ENCODE results near the gene CRYGS. TPM values are rescaled to one million over a fixed set of nuclear protein-coding genes. Genes with fewer than 3 reads are reported as not detected.
"Not testable (repeated sequence)": the region's sequence is repeated elsewhere in the genome, so short reads cannot be mapped to it uniquely, and the experiment has no call there.

CRYGS gene
- total RNA-seq, 1 donor from 2014 or later, result 7.8 TPM

DNA sequence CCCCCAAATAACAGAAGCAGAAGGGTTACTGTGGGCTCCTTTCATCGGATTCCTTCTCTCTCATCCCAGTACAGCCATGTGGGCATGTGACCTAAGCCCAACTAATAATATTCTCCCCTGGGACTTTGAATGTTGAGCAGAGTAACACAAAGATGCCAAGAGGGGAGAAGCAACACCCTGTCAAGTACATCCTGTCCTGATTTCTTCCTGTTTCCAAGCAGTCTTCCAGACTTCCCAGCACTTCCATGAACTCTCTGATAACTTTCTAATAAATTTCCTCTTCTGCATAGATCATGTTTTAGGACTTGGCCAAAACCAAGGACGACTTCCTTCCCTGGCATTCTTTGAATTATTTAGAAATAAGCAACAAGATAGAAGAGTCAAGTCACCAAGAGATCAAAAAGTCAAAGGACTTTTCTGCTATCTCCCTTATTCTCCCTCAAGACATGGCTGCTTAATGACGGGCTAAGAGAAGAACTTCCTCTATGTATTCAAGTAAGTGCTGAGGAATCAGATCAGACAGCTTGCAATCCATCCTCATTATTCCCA lies 37.9 kb downstream of the CRYGS start:
- Mint-ChIP-seq H3K27me3 (peaks cover 18% of the 10 kb centered on the region), H3K4me1 (ENCODE audit: unreplicated experiment) (peaks cover 11% of the 10 kb centered on the region), H3K9me3 (no peaks in the 10 kb centered on the region), H3K36me3 (no peaks in the 10 kb centered on the region), H3K27ac (no peak overlapping the region), H3K4me3 (no peak overlapping the region)
- no peak for DNase-seq (ENCODE audit: extremely low spot score, unreplicated experiment)
- TF ChIP-seq, protein P1, sequence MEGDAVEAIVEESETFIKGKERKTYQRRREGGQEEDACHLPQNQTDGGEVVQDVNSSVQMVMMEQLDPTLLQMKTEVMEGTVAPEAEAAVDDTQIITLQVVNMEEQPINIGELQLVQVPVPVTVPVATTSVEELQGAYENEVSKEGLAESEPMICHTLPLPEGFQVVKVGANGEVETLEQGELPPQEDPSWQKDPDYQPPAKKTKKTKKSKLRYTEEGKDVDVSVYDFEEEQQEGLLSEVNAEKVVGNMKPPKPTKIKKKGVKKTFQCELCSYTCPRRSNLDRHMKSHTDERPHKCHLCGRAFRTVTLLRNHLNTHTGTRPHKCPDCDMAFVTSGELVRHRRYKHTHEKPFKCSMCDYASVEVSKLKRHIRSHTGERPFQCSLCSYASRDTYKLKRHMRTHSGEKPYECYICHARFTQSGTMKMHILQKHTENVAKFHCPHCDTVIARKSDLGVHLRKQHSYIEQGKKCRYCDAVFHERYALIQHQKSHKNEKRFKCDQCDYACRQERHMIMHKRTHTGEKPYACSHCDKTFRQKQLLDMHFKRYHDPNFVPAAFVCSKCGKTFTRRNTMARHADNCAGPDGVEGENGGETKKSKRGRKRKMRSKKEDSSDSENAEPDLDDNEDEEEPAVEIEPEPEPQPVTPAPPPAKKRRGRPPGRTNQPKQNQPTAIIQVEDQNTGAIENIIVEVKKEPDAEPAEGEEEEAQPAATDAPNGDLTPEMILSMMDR (conservative IDR thresholded peaks at IDR 0.05), result no peak

DNA sequence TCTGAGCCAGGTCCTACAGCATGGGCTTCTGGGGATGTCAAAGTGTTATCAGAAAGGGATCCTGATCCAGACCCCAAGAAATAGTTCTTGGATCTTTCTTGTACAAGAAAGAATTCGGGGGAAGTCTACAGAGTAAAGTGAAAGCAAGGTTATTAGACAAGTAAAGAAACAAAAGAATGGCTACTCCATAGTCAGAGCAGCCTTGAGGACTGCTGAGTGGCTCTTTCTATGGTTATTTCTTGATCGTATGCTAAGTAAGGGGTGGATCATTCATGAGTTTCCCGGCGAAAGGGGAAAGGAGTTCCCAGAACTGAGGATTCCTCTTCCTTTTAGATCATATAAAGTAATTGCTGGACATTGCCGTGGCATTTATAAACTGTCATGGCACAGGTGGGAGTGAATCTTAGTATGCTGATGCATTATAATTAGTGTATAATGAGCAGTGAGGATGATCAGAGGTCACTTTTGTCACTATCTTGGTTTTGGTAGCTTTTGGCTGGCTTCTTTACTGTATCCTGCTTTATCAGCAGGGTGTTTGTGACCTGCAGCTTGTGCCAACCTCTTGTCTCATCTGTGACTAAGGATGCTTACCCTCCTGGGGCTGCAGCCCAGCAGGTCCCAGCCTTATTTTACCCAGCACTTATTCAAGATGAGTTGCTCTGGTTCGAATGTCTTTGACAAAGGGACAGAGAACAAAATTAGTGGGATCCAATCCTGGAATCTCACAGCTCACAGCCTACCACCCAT lies 41.0 kb downstream of the CRYGS start:
- H3K27me3 Mint-ChIP-seq, result peaks cover 10% of the 10 kb centered on the region
- TF ChIP-seq, protein P1 (conservative IDR thresholded peaks at IDR 0.05), result no peak
- peaks cover 6% of the 10 kb centered on the region for H3K9me3 Mint-ChIP-seq
- no peak overlapping the region for H3K4me3 Mint-ChIP-seq
- DNase-seq (ENCODE audit: extremely low spot score, unreplicated experiment), result no peak
- H3K27ac Mint-ChIP-seq, result no peak overlapping the region
- H3K36me3 Mint-ChIP-seq, result no peaks in the 10 kb centered on the region
- peaks cover 11% of the 10 kb centered on the region for H3K4me1 Mint-ChIP-seq (ENCODE audit: unreplicated experiment)

DNA sequence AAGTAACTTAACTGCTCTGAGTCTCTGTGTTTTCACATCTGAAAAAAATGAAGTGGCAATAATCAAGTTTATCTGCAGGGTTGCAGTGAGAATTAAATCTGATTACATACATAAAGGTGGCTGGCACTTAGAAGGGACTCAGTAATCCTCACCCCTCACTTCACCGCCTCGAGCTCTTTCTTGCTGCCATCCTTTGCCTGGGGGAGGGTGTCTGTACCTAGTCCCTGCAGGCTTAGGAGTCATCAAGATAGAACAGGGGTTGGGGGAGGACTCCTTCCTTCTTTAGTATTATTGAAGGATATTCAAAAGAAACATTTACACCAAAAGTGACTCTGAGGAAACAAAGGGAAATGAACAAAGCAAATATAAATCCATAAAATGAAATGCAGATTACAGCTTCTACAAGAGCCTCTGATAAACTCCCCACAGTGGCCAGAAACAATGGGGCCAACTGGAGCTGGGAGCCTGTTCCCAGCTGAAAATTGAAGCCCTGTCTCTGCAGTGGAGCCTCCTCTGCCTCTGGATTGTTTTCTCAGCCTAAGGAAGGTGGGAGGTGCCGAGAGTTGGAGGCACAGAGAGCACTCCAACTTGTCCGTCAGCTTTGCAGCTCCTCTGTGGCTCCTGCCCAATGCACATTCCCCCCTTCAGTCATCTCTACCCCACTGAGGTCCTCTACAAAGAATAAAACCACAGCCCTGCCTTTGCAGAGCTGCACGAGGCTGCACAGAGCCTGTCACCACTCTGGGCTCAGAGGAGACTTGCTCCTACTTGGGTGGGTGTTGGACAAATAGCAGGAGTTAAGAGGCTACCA lies 41.8 kb downstream of the CRYGS start:
- H3K27ac Mint-ChIP-seq, result no peak overlapping the region

DNA sequence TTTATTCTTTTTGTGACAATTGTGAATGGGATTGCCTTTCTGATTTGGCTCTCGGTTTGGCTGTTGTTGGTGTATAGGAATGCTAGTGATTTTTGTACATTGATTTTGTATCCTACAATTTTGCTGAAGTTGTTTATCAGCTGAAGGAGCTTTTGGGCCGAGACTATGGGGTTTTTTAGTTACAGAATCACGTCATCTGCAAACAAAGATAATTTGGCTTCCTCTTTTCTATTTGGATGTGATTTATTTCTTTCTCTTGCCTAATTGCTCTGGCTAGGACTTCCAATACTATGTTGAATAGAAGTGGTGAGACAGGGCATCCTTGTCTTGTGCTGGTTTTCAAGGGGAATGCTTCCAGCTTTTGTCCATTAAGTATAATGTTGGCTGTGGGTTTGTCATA lies 44.2 kb downstream of the CRYGS start:
- not testable (repeated sequence) for H3K4me3 Mint-ChIP-seq; DNase-seq (ENCODE audit: extremely low spot score, unreplicated experiment); H3K27ac Mint-ChIP-seq; H3K36me3 Mint-ChIP-seq; H3K9me3 Mint-ChIP-seq; H3K27me3 Mint-ChIP-seq
- peaks cover 10% of the 10 kb centered on the region for H3K4me1 Mint-ChIP-seq (ENCODE audit: unreplicated experiment)

More for the DNA sequence above, 41.8 kb downstream of the CRYGS start:
- TF ChIP-seq, protein P1 (conservative IDR thresholded peaks at IDR 0.05), result no peak
- H3K4me1 Mint-ChIP-seq (ENCODE audit: unreplicated experiment), result peaks cover 11% of the 10 kb centered on the region
- no peaks in the 10 kb centered on the region for H3K36me3 Mint-ChIP-seq
- peaks cover 6% of the 10 kb centered on the region for H3K9me3 Mint-ChIP-seq
- H3K4me3 Mint-ChIP-seq, result no peak overlapping the region
- DNase-seq (ENCODE audit: extremely low spot score, unreplicated experiment), result no peak
- peaks cover 10% of the 10 kb centered on the region for H3K27me3 Mint-ChIP-seq

DNA sequence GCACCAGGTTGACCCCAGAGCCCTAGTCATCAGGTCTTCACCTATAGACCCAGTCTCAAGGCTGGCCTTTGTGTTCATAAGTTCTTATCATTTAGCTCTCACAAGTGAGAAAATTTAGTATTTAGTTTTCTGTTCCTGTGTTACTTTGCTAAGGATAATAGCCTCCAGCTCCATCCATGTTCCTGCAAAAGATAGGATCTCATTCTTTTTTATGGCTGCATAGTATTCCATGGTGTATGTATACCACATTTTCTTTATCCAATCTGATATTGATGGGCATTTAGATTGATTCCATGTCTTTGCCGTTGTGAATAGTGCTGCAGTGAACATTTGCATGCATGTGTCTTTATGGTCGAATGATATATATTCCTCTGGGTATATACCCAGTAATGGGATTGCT lies 46.2 kb downstream of the CRYGS start:
- DNase-seq (ENCODE audit: extremely low spot score, unreplicated experiment); H3K36me3 Mint-ChIP-seq; H3K4me1 Mint-ChIP-seq (ENCODE audit: unreplicated experiment): not testable (repeated sequence)

DNA sequence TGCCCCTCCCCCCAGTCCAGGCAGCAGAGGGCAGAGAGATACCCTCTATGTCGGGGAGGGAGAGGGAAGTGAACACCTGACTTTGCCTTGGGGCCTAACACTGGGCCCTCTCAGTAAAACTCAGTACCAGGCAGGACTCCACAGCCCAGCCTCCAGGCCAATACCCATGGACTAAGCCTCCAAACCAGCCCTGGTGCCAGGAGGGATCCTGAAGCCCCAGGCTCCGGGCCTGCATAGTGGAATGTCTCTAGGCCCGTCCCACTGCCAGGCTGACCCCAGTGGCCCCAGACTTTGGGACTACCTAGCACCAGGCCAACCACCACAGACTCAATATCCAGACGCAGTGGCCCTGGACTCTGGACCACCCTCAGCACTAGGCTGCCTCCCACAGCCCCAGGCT lies 46.6 kb downstream of the CRYGS start:
- TF ChIP-seq, protein P1 (conservative IDR thresholded peaks at IDR 0.05), result no peak
- H3K4me1 Mint-ChIP-seq (ENCODE audit: unreplicated experiment), result peaks cover 6% of the 10 kb centered on the region
- no peak for DNase-seq (ENCODE audit: extremely low spot score, unreplicated experiment)
- H3K36me3 Mint-ChIP-seq, result no peaks in the 10 kb centered on the region
- no peak overlapping the region for H3K27ac Mint-ChIP-seq
- H3K4me3 Mint-ChIP-seq, result no peak overlapping the region
- peaks cover 4% of the 10 kb centered on the region for H3K27me3 Mint-ChIP-seq
- H3K9me3 Mint-ChIP-seq, result peaks cover 6% of the 10 kb centered on the region

More for the DNA sequence above, 46.2 kb downstream of the CRYGS start:
- not testable (repeated sequence) for H3K27me3 Mint-ChIP-seq, H3K27ac Mint-ChIP-seq, H3K9me3 Mint-ChIP-seq, H3K4me3 Mint-ChIP-seq

Measured in type B pancreatic cell (in vitro differentiated cells).